GM21423 (cell line): ENCODE measurements around the gene JPT2.
"Not testable (repeated sequence)": the region's sequence is repeated elsewhere in the genome, so short reads cannot be mapped to it uniquely, and the experiment has no call there.

ENCODE experiments used
- ATAC-seq: cut with Tn5 transposase; IDR thresholded peaks from one replicate; pipeline ENCODE4 v1.9.1; 2021; ENCODE audit warnings: mild to moderate bottlenecking, moderate library complexity; ENCODE audit not compliant: unreplicated experiment

The JPT2 gene

DNA sequence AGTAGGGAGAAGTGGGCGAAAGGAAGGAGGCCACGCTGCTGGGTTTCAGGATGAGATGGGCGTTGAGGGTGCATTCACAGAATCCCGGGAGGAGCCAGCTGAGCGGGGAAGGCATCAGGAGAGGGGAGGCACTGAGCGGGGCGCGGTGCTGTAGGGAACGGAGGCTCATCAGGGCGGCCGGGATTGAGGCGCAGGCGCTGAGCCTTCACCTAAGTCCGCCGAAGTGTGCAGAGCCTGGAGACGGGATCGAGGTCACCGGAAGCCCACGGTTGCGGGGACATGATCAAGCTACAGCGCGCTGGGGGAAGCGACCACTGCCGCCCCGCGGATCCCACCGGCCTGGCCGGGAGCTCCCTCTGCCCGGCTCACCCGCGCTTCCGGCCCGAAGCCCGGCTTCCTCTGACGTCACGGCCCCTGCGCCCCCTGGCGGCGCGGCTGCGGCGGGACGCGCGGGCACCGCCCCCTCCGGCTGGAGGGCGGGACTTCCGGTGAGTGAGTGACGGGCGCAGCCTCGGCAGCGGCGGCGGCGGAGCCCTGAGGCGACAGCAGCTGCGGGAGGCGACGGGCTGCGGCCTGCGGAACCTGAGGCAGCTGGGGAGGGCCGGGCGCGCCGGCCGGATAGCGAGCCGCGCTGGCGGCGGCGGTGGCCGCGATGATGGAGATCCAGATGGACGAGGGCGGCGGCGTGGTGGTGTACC lies 27.8 kb downstream of the JPT2 start, which contains the start of gene MAPK8IP3:
MAPK8IP3 (plus strand) TSS at position 508 of the 698 bp plus-strand sequence; CDS start at position 653, 145 bp downstream.
- ATAC-seq = peak; percentile 87

DNA sequence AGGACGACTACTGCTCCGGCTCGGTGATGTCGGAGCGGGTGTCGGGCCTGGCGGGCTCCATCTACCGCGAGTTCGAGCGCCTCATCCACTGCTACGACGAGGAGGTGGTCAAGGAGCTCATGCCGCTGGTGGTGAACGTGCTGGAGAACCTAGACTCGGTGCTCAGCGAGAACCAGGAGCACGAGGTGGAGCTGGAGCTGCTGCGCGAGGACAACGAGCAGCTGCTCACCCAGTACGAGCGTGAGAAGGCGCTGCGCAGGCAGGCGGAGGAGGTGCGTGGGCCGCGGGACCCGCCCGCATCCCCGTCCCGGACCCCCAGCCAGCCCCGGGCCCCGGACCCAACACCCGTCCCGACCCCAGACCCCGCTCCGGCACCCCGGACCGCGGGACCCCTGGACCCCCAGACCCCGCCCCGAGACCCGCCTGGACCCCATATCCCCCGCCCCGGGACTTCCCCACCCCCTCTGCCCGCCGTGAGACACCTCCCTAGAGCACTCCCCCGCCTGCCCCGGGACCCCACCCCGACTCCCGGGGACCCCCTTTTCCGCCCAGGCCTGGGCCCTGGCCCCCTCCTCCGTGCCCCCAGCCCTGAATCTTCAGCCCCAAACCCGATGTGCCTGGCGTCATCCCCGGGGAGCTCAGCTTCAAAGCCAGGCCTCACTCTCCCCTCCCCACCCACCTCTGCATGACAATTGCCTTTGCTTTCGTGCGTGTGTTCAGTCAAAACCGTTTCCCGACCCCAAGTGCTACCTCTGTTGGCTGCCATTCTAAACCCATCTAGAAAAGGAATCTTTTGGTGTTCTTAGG lies 28.5 kb downstream of the JPT2 start:
- ATAC-seq = peak; percentile 7

DNA sequence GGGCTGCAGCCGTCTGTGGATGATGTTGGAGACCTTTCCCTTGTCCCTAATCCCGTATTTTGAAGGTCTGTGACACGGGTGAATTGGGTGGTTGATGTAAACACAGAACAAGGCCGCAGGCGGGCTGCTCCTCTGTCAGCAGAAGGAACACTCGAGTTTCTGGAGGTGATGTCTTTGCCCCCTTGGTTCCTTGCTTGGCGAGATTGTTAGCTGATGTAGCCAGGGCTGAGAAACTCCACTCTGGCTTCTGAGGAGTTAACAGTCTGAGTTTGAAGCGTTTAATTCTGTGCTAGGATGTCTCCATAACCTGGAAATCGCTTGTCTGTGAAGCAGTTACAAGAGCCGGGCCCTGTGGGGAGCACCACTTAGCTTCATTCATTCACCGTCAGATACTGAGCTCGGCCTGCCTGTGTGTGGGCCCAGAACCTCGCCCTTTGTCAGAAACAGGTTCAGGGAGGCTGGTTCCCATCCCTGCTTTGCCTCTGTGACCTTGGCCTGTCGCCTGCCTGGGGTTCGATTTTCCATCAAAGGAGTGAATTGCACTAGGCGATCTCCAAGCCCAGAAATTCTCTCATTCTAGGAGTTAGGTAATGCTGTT lies 29.2 kb downstream of the JPT2 start:
- no peak for ATAC-seq

DNA sequence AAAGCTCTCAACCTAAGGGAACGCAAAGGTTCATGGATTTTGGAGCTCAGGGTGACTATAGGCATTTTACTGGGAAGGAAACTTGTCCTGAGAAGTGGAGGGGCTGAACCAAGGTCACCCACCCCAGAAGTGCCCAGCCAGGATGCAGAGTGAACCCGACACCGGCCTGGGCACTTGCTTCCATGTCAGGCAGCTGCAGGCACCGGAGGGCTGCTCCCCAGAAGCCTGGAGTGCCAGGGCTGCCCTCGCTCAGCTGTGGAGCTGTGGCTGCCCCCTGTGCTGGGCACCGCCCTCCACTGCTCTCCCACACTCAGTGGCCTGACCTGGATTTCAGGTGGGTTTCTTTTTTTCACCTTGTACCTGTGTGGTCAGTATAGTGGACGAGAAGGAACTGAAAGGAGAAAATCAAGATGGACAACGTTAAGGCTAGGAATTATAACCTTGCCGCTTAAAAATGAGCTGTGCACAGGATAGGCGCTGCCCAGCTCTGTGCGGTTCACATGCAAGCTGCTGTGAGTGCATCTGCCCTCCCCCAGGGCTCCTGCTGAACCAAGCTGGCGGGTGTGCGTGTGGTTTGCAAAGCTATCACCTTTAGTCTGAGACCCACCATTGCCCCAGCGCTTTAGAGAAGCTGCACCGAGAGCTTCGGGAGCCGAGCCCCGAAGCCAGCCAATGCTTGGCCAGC lies 30.1 kb downstream of the JPT2 start:
- ATAC-seq = no peak

DNA sequence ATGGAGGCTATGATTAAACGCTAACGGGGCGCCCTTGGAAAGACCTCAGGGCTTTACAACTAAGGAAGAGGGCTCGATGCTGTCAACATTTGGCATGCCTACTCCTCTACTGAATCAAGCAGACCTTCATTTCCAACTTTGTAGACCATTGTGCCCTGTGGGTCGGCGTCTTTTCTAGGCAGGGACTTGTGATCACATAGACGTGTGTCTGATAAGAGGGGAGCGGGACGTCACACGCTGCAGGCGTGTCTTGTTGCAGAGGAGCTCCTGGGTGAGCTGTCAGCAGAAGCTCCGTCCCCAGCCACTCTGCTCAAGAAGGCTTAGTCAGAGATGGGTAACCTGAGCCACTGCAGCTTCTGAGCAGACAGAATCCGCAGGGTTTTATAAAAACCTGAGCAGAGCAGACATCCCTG lies 30.7 kb downstream of the JPT2 start:
- no peak for ATAC-seq

DNA sequence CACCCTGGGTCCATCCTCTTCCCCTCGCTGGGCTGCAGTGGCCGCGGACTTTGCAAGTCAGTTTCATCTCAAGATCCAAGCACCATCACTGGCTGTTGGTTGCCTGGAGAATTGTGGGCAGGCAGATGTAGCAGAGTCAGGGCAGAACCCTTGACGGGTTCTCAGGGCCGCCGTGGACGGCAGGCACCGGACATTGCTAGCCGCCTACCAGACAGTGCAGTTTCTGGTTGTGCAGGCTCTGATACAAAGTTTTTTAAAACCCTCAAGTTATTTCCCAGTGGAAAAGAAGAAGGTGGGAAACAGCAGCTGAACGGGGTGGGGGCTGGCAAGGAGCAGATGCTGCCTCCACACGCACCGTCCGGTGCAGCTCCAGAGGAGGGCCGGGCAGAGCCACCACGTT lies 31.3 kb downstream of the JPT2 start:
- no peak for ATAC-seq

DNA sequence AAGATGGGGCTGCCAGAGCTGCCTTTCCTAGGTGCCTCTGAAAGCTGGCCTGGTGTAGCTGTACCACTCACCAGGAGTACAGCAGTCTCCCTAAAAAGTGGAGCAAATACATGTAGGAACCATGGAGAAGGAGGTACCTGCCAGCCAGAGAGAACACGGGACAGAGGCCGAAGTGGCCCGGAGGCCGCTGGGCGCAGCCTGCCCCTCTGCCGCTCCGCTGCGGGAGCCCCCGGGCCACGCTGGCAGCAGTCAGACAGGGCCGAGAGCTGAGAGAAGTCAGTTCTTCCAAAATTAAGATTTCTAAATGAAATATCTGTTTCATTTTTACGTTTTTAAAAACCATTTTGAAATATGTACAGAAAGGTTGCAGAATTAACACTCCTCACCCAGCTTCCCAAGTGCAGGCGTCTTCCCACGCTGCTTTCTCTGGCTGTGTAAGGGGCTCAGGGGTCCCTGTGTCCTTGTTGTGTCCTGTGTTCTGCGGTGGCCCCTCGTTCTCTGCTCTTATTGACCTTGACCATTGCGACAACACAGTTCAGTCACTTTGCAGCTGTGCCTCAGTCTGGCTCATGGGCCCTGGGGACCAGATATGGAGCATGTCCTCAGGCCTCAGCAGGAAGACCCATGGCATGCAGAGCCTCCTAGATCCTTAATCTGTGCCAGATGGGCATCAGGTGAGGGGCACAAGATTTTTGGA lies 32.9 kb downstream of the JPT2 start:
- ATAC-seq = no peak

DNA sequence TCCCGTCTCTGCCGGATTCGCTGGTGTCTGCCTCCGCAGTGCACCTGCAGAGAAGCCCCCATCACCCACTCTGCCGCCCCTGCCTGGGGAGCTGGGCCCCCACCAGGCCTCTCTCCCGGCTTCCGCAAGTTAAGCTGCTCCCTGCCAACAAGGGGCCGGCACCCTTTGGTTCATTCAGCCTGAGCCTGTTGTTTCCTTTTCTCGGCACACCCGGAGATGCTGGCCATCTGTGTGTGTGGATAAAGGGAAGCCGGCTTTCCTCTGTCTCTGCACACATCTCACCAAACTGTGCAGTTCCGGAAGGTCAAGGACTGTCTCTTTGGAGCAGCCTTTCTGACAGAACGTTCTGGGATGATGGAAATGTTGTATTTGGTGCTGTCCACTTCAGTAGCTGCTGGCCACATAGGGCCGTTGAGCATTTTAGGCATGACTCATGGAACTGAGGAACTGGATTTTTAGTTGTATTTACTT lies 34.7 kb downstream of the JPT2 start:
- ATAC-seq = no peak

DNA sequence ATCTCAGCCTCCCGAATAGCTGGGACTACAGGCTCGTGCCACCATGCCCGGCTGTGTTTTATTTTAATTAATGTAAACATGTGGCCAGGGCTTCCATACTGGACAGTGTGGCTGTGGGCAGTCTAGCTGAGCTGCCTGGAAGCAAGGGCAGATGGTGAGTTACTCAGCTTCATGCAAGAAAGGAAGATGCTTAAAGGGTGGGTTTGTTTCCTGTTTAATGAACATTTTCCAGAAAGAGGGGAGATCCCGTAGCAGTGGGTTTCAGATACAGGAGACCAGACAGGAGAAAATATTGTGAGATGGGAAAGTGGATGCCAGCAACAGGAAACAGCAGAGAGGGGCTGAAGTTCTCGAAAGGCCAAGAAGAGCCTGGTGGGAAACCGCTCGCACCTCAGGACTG lies 35.3 kb downstream of the JPT2 start:
- ATAC-seq = no peak

DNA sequence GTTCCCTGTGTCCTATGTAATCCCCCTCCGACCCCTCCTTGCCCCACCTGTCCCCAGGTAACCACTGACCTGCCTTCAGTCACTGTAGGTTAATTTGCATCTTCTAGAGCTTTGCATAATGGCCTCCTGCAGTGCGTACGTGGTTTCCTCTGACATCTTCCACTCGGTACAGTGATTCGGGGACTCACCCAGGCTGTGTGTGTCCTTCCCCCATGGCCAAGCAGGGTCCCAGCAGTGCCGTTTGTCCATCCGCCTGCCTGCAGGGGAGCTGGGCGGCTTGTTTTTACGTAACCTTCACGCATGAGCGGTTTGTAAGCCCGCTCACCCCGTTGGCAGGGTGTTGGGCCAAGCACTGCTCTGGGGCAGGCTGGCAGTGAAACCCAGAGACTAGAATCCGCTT lies 35.9 kb downstream of the JPT2 start:
- no peak for ATAC-seq

DNA sequence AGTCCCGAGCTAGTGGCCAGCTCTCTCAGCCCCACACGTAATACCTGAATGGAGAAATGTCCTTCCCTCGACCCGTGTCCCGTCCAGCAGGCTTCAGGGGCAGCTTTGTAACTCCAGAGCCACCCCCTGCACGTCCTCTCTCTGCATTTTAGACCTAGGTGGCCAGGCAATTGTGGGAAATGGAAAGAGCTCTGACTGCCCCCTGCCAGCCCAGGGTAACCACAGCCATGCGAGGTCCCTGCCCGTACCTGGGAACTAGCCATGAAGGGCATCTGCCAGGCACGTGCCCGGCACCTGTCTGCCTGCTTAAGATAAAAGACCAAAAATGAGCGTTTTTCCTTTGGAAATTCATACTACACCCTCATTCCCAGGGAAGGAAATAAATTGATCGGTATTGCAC lies 37.1 kb downstream of the JPT2 start:
- ATAC-seq = no peak

DNA sequence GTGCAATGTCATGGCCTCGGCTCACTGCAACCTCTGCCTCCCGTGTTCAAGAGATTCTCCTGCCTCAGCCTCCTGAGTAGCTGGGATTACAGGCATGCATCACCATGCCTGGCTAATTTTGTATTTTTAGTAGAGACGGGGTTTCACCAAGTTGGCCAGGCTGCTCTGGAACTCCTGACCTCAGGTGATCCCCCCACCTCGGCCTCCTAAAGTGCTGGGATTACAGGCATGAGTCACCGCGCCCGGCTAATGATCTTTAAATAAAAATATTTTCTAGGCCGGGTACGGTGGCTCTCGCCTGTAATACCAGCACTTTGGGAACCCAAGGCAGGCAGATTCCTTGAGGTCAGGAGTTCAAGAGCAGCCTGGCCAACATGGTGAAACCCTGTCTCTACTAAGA lies 40.2 kb downstream of the JPT2 start:
- not testable (repeated sequence) for ATAC-seq

DNA sequence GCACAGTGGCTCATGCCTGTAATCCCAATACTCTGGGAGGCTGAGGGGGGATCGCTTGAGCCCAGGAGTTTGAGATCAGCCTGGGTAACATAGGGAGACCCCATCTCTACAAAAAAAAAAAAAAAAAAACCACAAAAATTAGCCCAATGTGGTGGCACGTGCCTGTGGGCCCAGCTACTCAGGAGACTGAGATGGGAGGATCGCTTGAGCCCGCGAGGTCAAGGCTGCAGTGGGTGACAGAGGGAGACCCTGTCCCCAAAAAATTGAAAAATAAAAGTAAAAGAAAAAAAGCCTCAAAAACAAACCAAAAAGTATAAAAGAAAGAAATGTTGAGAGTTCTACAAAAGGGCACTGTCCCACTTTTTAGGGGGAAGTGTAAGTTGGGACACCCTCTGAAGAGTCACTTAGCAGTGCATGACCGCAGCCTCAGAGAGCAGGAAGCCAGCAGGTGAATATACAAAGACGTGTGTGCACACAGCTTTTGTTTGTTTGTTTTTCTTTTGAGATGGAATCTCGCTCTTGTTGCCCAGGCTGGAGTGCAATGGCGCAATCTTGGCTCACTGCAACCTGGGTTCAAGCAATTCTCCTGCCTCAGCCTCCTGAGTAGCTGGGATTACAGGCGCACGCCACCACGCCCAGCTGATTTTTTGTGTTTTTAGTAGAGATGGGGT lies 41.6 kb downstream of the JPT2 start:
- ATAC-seq = not testable (repeated sequence)

DNA sequence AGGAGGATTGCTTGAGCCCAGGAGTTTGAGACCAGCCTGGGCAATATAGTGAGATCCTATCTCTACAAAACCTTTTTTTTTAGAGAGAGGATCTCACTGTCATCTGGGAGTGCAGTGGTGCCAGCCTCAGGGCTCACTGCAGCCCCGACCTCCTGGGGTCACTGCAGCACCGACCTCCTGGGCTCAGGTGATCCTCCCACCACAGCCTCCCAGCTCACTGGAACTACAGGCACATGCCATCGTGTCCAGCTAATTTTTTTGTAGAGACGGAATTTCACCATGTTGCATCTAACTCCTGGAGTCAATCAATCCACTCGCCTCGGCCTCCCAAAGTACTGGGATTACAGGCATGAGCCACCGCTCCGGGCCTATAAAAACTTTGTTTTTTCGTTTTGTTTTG lies 43.3 kb downstream of the JPT2 start:
- no peak for ATAC-seq

DNA sequence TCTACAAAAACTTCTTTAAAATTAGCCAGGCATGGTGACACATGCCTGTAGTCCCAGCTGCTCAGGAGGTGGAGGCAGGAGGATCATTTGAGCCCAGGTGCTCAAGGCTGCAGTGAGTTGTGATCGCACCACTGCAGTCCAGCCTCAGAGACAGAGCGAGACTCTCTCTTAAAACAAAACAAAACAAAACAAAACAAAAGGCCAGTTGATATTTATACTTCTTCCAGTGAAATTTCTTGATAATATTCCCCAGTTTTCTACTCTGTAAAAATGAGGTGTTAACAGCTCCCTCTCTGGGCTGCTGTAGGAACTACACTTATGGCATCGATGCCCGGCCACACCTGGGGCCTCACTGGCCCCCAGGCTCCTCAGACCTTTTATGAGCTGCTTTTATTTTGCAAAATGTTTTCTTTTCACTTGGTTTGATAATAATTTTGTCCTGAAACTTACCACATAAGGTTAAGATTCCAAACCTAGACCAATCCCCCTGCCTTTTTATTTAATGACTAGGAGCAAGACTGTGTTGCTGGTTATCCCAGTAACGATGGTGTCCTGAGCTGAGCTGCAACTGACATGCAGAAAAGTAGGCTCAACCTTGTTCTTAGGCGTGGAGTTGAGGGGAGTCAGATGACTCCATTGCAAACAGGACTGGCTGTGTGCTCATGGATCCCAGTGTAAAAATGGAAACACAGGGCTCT lies 45.5 kb downstream of the JPT2 start:
- no peak for ATAC-seq

DNA sequence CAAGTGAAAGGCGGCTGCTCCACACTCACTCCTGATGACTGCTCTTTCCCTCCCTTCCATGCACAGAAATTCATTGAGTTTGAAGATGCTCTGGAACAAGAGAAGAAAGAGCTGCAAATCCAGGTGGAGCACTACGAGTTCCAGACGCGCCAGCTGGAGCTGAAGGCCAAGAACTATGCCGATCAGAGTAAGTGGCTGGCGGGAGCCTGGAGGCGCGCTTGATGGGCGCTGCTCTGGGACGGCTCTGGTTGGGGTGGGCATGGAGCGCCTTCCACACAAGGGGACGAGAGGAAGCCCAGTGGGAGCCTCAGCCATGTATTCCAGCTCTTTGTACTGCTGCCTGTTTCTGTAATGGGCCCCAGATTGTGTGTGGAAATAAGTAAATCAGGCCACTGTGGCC lies 46.4 kb downstream of the JPT2 start:
- no peak for ATAC-seq

DNA sequence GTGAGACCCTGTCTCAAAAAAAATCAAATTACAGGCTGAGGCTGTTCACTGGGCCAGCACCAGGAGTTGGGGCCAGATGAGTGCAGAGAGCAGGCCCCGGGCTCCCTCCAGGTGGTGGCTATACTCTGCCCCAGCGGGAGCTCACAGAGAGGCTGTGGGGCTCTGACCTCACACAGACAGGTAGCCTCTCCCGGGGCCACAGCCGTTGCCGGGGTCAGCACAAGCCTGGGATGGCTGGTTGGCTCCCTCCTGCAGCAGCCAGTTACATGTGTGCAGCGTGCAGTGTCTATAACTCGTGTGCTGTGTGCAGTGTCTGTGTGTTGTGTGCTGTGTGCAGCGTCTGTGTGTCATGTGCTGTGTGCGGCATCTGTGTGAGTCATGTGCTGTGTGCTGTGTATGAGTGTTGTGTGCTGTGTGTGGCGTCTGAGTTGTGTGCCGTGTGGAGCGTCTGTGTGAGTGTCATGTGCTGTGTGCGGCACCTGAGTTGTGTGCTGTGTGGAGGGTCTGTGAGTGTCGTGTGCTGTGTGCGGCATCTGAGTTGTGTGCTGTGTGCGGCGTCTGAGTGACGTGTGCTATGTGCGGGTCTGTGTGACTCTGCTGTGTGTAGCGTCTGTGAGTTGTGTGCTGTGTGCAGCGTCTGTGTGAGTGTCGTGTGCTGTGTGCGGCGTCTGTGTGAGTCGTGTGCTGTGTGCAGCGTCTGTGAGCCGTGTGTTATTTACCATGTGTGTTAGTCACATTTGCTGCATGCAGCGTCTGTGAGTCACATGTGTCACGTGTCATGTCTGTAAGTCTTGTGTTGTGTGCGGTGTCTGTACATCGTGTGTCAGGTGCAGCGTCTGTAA lies 48.8 kb downstream of the JPT2 start:
- ATAC-seq = no peak
